Right lobe of liver (tissue), 6 donors: ENCODE results near the gene ASH1L. TPM values are rescaled to one million over a fixed set of nuclear protein-coding genes. Genes with fewer than 3 reads are reported as not detected.
A peak's percentile ranks its signal among the peaks of the same experiment; 100 is the strongest.
"Not testable (repeated sequence)": the region's sequence is repeated elsewhere in the genome, so short reads cannot be mapped to it uniquely, and the experiment has no call there.

Experiments
- ATAC-seq, 4 donors: fragments of 200-7000 bp; cut with Tn5 transposase; one replicate each; pipeline ENCODE4 v1.9.1; 2020; ENCODE audit warnings: mild to moderate bottlenecking in 4 of 4, moderate library complexity in 4 of 4
- DNase-seq, 3 donors: peaks; one replicate each; pipeline ENCODE4 v3.0.0-alpha.2; 2020
- H3K27ac ChIP-seq, 3 donors: fragments of 200-600 bp; one replicate each; pipeline ENCODE4 v1.8.0; 2022
- H3K27me3 ChIP-seq, 2 donors: fragments of 200-600 bp; one replicate each; pipeline ENCODE4 v1.8.0; 2022
- H3K36me3 ChIP-seq, 4 donors: fragments of 200-600 bp; sonication (generic) in 1 of 4; one replicate each; pipeline versions ENCODE4 v1.5.1 to v1.8.0; 2017 to 2022; ENCODE audit warnings: control low read depth in 1 of 4
- H3K4me1 ChIP-seq, 4 donors: fragments of 200-600 bp; sonication (generic) in 1 of 4; one replicate each; pipeline versions ENCODE4 v1.5.1 to v1.8.0; 2017 to 2022; ENCODE audit warnings: control low read depth in 1 of 4
- H3K4me3 ChIP-seq, 3 donors: fragments of 200-600 bp; one replicate each; pipeline ENCODE4 v1.8.0; 2022
- H3K9me3 ChIP-seq, 4 donors: fragments of 200-600 bp; sonication (generic) in 1 of 4; one replicate each; pipeline versions ENCODE4 v1.5.1 to v1.8.0; 2017 to 2022; ENCODE audit warnings: control low read depth in 1 of 4
- POLR2A ChIP-seq: fragments of 450-650 bp; IDR thresholded peaks from one replicate; pipeline ENCODE4 v1.6.1; 2017; ENCODE audit warnings: antibody characterized with exemption, mild to moderate bottlenecking
- WGBS: methylation state at CpG from one replicate; pipeline ENCODE4 v1.1.6; 2018; ENCODE audit warnings: low coverage, low lambda C conversion rate; ENCODE audit not compliant: insufficient coverage; ENCODE audit errors: missing lambda C conversion rate; 5-methylcytosine and 5-hydroxymethylcytosine counted together
- intact Hi-C, 2 donors: fragments of 100-400 bp; cut with DNase I; formaldehyde crosslinking; loops; one replicate each; pipeline versions ENCODE4 v1.11.2 to v1.14.1; 2022
- total RNA-seq, 6 experiments: library from RNA; depleted of rRNA in 2 of 6; stranded (reverse); fragments of >200 nt in 2 of 6; fragmentation: NEBNext Ultra II Directional in 3 of 6; extraction: Animal tissue kit (Norgen Biotek cat#: 25700) in 3 of 6; gene quantifications; one replicate each; pipeline versions ENCODE4 v1.1.0 to v1.2.4, GENCODE V29; 2016 to 2023
- TF ChIP-seq, protein P1 (sequence below), 4 donors: fragments of 200-600 bp in 3 of 4; fragments of 450-650 bp in 1 of 4; IDR thresholded peaks; one replicate each; pipeline versions ENCODE4 v1.5.1 to v1.8.0; 2016 to 2022; ENCODE audit warnings: antibody characterized with exemption in 4 of 4, mild to moderate bottlenecking in 2 of 4
- donor health status: DM: no; HTN: yes; CAD: no.
- donor health status: DM: no; HTN: no; CAD: no.
- donor health status: DM: no; HTN: no; CAD: no.
- donor health status: DM: no; HTN: yes; CAD: no.
- donor health status: DM: no; HTN: yes; CAD: no.

ASH1L gene
- total RNA-seq, 6 experiments from 2014 or later = 13.9 to 24.3 (median 17.6) TPM

- H3K36me3 ChIP-seq = peaks cover 0 to 26% (median 3%) of the 10 kb centered on the region in 4 donors
- H3K27ac ChIP-seq = no peak overlapping the region
- TF ChIP-seq, protein P1, sequence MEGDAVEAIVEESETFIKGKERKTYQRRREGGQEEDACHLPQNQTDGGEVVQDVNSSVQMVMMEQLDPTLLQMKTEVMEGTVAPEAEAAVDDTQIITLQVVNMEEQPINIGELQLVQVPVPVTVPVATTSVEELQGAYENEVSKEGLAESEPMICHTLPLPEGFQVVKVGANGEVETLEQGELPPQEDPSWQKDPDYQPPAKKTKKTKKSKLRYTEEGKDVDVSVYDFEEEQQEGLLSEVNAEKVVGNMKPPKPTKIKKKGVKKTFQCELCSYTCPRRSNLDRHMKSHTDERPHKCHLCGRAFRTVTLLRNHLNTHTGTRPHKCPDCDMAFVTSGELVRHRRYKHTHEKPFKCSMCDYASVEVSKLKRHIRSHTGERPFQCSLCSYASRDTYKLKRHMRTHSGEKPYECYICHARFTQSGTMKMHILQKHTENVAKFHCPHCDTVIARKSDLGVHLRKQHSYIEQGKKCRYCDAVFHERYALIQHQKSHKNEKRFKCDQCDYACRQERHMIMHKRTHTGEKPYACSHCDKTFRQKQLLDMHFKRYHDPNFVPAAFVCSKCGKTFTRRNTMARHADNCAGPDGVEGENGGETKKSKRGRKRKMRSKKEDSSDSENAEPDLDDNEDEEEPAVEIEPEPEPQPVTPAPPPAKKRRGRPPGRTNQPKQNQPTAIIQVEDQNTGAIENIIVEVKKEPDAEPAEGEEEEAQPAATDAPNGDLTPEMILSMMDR (IDR thresholded peaks at IDR 0.05) = no peak
- no peak for TF ChIP-seq POLR2A
- H3K4me3 ChIP-seq = no peak overlapping the region
- no peaks in the 10 kb centered on the region for H3K27me3 ChIP-seq
- no peaks in the 10 kb centered on the region for H3K4me1 ChIP-seq
- no peaks in the 10 kb centered on the region for H3K9me3 ChIP-seq
- 89% methylated on average over 1 of the region's 1 CpG for WGBS
- ATAC-seq (no peak), DNase-seq (no peak)
- intact Hi-C loops = no loop called here
Observed at GRCh38 chr1:155454096-155454495, 108.5 kb downstream of the ASH1L start.

DNA sequence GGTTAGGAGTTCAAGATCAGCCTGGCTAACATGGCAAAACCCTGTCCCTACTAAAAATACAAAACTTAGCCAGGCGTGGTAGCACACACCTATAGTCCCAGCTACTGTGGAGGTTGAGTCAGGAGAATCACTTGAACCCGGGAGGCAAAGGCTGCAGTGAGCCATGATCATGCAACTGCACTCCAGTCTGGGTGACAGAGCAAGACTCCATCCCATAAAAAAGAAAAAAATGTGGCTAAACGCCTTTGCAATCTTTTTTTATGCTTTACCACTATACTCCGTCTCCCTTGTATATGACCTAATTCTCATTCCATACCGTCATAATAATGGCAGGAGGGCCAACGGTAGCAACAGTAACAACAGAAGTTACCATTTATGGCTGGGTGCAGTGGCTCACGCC is 109.5 kb downstream of the ASH1L start:
- peaks cover 0 to 26% (median 3%) of the 10 kb centered on the region in 4 donors for H3K36me3 ChIP-seq
- H3K9me3 ChIP-seq = no peaks in the 10 kb centered on the region
- no peaks in the 10 kb centered on the region for H3K4me1 ChIP-seq
- ATAC-seq (no peak), DNase-seq (no peak)
- intact Hi-C loops = no loop called here
- H3K4me3 ChIP-seq = no peak overlapping the region
- H3K27ac ChIP-seq = no peak overlapping the region
- WGBS = 97% methylated on average over 5 of the region's 7 CpGs
- TF ChIP-seq, protein P1 (IDR thresholded peaks at IDR 0.05) = no peak
- no peak for TF ChIP-seq POLR2A
- no peaks in the 10 kb centered on the region for H3K27me3 ChIP-seq

- Histone ChIP-seq H3K36me3 (peaks cover 0 to 17% (median 3%) of the 10 kb centered on the region in 4 donors), H3K27me3 (no peaks in the 10 kb centered on the region), H3K27ac (no peak overlapping the region), H3K4me1 (no peaks in the 10 kb centered on the region), H3K4me3 (no peak overlapping the region), H3K9me3 (no peaks in the 10 kb centered on the region)
- intact Hi-C loops = no loop called here
- ATAC-seq (no peak), DNase-seq (no peak)
- 96% methylated on average over 7 of the region's 7 CpGs for WGBS
- TF ChIP-seq POLR2A = no peak
- TF ChIP-seq, protein P1 (IDR thresholded peaks at IDR 0.05) = no peak
Observed at GRCh38 chr1:155451199-155451598, 111.4 kb downstream of the ASH1L start.

- H3K9me3 ChIP-seq, H3K4me1 ChIP-seq, intact Hi-C loops, DNase-seq, H3K27me3 ChIP-seq, ATAC-seq, H3K27ac ChIP-seq, H3K4me3 ChIP-seq: not testable (repeated sequence)
- peaks cover 0 to 17% (median 9%) of the 10 kb centered on the region in 4 donors for H3K36me3 ChIP-seq
- no CpG with 5 or more reads among the region's 6 CpGs for WGBS
Observed at GRCh38 chr1:155442431-155442830, 120.2 kb downstream of the ASH1L start.

- intact Hi-C loops = no loop called here
- WGBS = 92% methylated on average over 4 of the region's 4 CpGs
- H3K9me3 ChIP-seq = no peaks in the 10 kb centered on the region
- H3K27ac ChIP-seq = no peak overlapping the region
- peaks cover 0 to 26% (median 12%) of the 10 kb centered on the region in 4 donors for H3K36me3 ChIP-seq
- H3K4me1 ChIP-seq = no peaks in the 10 kb centered on the region
- H3K27me3 ChIP-seq = no peaks in the 10 kb centered on the region
- no peak for TF ChIP-seq POLR2A
- TF ChIP-seq, protein P1 (IDR thresholded peaks at IDR 0.05) = no peak
- H3K4me3 ChIP-seq = no peak overlapping the region
- no peak for ATAC-seq
- DNase-seq = no peak
Observed at GRCh38 chr1:155437405-155437804, 125.2 kb downstream of the ASH1L start.

- H3K27me3 ChIP-seq, intact Hi-C loops, H3K4me1 ChIP-seq, H3K4me3 ChIP-seq, H3K9me3 ChIP-seq, H3K27ac ChIP-seq, ATAC-seq: not testable (repeated sequence)
- 100% methylated on average over 2 of the region's 14 CpGs for WGBS
- H3K36me3 ChIP-seq = peaks cover 0 to 23% (median 12%) of the 10 kb centered on the region in 4 donors
- peak in 1 of 3 donors; percentile 16 for DNase-seq
Observed at GRCh38 chr1:155433831-155434389, 128.7 kb downstream of the ASH1L start.

GRCh38 chr1:155433128-155433830 is 129.3 kb downstream of the ASH1L start:
- intact Hi-C loops, H3K4me1 ChIP-seq, H3K27me3 ChIP-seq, H3K27ac ChIP-seq, H3K9me3 ChIP-seq, H3K4me3 ChIP-seq: not testable (repeated sequence)
- 94% methylated on average over 3 of the region's 23 CpGs for WGBS
- peaks cover 0 to 17% (median 10%) of the 10 kb centered on the region in 4 donors for H3K36me3 ChIP-seq
- ATAC-seq = peak in 1 of 4 donors; percentile 40
- DNase-seq = peak in 1 of 3 donors; percentile 23
